GM21360 (cell line): Measurements from ENCODE around the gene ITLN2.
"Not testable (repeated sequence)": the region's sequence is repeated elsewhere in the genome, so short reads cannot be mapped to it uniquely, and the experiment has no call there.

ENCODE experiments used
- ATAC-seq: cut with Tn5 transposase; IDR thresholded peaks from one replicate; pipeline ENCODE4 v1.9.1; 2021; ENCODE audit warnings: mild to moderate bottlenecking, moderate library complexity; ENCODE audit not compliant: unreplicated experiment

ITLN2 gene

GRCh38 chr1:160910170-160910750 lies 44.3 kb downstream of the ITLN2 start:
- no peak for ATAC-seq

DNA sequence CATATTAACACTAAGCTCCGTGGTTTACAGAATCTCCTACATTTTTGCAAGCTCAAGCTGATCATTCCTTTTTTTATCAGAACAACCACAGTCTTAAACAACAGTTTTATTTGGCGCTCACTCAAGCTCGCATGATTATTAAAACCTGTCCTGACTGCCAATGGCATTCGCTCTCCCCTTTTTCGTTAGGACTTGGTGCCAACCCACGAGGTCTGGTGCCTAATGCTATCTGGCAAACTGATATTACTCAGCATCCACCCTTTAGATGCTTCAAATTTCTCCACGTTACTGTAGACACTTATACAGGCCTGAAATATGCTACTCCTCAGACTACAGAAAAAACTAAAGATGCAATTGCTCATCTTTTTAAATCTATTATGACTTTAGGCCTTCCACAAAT lies 46.6 kb downstream of the ITLN2 start:
- ATAC-seq, result no peak

- ATAC-seq, result no peak
These were observed 49.0 kb downstream of the ITLN2 start for GRCh38 chr1:160905617-160905989.

- ATAC-seq, result no peak
These were observed 49.6 kb downstream of the ITLN2 start for GRCh38 chr1:160904783-160905616.

DNA sequence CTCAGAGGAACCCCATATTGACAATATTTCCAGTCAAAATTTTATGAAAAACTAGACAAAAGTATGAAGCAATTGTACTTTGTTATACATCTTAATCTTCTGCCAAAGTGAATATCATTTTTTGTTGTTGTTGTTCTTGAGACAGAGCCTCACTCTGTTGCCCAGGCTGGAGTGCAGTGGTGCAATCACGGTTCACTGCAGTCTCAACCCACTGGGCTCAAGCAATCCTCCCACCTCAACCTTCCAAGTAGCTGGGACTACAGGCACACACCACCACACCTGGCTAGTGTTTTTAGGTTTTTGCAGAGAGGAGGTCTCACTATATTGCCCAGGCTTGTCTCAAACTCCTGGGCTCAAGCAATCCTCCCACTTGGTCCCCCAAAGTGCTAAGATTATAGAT lies 52.4 kb downstream of the ITLN2 start:
- not testable (repeated sequence) for ATAC-seq

GRCh38 chr1:160901768-160902167 lies 52.8 kb downstream of the ITLN2 start:
- no peak for ATAC-seq

DNA sequence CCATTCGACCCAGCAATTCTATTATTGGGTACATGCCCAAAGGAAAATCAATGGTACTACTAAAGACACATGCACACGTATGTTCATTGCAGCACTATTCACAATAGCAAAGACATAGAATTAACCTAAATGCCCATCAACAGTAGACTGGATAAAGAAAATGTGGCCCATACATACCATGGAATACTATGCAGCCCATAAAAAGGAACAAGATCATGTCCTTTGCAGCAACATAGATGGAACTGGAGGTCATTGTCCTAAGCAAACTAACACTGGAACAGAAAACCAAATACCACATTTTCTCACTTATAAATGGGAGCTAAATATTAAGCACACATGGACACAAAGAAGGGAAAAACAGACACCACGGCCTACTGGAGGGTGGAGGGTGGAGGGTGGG lies 53.9 kb downstream of the ITLN2 start:
- ATAC-seq, result not testable (repeated sequence)
